ENCODE data around the gene BCL2L11.

BCL2L11 gene

DNA sequence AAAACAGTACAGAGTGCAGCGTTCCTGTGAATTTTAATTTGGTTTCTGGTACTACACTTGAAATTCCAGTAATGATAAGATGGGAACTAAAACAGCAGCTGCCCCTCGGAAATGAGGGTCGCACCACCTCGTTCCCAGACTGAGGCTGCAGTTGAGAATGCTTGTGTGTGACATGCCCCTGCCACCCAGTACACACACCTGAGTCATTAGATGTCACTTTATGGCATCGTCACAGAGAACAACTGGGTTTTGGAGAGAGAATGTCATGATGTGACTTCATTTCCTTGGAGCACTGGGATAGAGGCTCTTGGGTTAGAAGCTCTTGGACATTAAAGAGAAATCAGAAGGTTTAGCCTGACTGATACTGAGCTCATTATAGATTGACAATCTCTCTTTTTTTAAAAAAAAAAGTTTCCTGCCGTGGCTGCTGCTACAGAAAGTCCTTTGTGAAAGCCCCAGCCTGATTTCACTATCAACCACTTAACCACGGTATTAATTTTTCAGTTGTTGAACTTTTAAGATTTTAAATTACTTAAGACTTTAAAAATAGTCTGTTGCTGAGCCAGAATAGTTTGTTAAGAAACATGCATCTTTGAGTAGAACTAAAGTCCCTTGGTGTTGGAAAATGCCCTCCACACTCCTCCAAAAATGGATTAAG lies 24.5 kb downstream of the BCL2L11 start:
- DNase-seq (ENCODE audit: low spot score): no peak
- TF ChIP-seq CTCF (IDR thresholded peaks at IDR 0.05; ENCODE audit: extremely low read depth, missing control alignments): no peak

DNA sequence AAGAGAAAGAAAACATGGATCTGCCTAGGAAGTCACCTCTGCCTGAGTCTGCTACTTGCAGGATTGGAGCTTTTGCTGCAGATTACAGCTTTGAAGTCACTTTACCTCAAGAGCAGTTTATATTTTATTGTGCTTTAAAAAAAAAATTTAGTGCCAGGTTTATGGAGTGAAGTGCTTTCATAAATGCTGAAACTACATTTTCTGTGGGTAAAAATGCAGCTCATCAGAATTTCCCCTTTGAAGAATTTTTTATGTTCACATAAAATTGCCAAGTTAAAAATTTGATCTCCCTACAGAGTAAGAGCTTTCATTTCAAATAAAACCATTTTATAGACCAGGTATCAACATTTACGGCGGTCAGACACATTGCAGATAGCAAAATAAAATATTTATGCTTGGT lies 25.2 kb downstream of the BCL2L11 start:
- TF ChIP-seq CTCF (IDR thresholded peaks at IDR 0.05; ENCODE audit: extremely low read depth, missing control alignments): no peak
- DNase-seq (ENCODE audit: low spot score): no peak

- DNase-seq (ENCODE audit: low spot score): no peak
- no peak for TF ChIP-seq CTCF (IDR thresholded peaks at IDR 0.05; ENCODE audit: extremely low read depth, missing control alignments)
These were observed 27.6 kb downstream of the BCL2L11 start for GRCh38 chr2:111148225-111148873.

DNA sequence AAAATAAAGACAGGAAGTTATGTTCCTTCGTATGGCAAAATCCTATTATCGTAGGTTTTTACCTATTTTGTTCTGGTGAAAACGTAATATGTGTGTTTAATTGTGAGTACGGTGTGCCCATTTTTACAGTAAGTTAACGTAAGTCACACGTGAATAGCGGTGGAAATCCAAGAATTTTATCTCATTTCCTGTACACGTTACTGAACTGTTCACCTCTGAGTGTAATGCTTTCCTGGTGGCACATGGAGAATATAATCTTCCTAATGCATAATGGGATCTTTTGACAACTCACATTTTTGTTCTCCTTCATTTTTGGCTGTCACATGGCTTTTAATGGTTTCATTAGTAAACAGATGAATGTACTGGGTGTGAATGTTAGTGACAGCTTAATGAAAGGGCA lies 28.2 kb downstream of the BCL2L11 start:
- DNase-seq (ENCODE audit: low spot score): no peak
- TF ChIP-seq CTCF (IDR thresholded peaks at IDR 0.05; ENCODE audit: extremely low read depth, missing control alignments): no peak

DNA sequence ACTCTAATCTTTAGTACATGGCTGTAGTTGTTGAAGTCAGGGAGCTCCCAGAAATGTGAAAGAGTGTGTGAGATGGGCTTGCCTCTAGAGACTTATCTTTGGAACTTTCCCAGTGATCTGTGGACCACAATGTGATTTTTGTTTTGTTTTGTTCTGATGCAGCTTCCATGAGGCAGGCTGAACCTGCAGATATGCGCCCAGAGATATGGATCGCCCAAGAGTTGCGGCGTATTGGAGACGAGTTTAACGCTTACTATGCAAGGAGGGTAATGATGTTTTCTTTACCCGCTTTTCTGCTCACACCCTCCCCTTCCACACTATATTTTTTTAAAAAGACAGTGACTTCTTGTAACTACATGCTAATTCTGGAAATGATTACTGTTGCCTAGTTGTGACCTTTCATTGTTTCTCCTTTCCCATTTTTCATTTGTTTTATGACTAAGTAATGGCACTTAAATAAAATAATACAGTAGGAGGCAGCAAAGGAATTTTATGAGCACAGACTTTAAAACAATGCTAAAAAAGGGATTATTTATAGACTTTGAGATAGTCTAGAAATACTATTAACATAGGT lies 29.3 kb downstream of the BCL2L11 start:
- TF ChIP-seq CTCF (IDR thresholded peaks at IDR 0.05; ENCODE audit: extremely low read depth, missing control alignments): no peak
- no peak for DNase-seq (ENCODE audit: low spot score)

- no peak for DNase-seq (ENCODE audit: low spot score)
- no peak for TF ChIP-seq CTCF (IDR thresholded peaks at IDR 0.05; ENCODE audit: extremely low read depth, missing control alignments)
These were observed 34.0 kb downstream of the BCL2L11 start for GRCh38 chr2:111154758-111155157.

GRCh38 chr2:111155610-111156009 lies 34.9 kb downstream of the BCL2L11 start:
- no peak for DNase-seq (ENCODE audit: low spot score)
- no peak for TF ChIP-seq CTCF (IDR thresholded peaks at IDR 0.05; ENCODE audit: extremely low read depth, missing control alignments)
